ENCODE results near the gene SMIM10L2A. TPM values are rescaled to one million over a fixed set of nuclear protein-coding genes. Genes with fewer than 3 reads are reported as not detected.

The SMIM10L2A gene
- under 1 TPM; 0.56 to 0.60 TPM for total RNA-seq

- Mint-ChIP-seq H3K4me3 (peak within 1 kb of the TSS; percentile 64), H3K27me3 (peaks cover 9% of the 10 kb centered on the region), H3K9me3 (no peaks in the 10 kb centered on the region), H3K27ac (peak within 1 kb of the TSS; percentile 36), H3K4me1 (peaks cover 7% of the 10 kb centered on the region), H3K36me3 (ENCODE audit: low read depth) (no peaks in the 10 kb centered on the region)
- ChIA-PET CTCF (no interaction called here), POLR2A (no interaction called here)
- DNase-seq, result no peak
Observed at GRCh38 chrX:135421932-135422809, at the start of gene SMIM10L2A. SMIM10L2A (plus strand) TSS chrX:135421944; CDS start chrX:135422132, 188 bp downstream.

GRCh38 chrX:135373357-135373756, 48.4 kb upstream of the SMIM10L2A start:
- peaks cover 3% of the 10 kb centered on the region for H3K36me3 Mint-ChIP-seq (ENCODE audit: low read depth)
- no peaks in the 10 kb centered on the region for H3K27me3 Mint-ChIP-seq
- CTCF ChIA-PET, result interaction anchor here (0.6 kb wide), 1 partner anchor 9 kb away, joined by 4 read pairs; no protein-coding TSS in a partner anchor
- POLR2A ChIA-PET, result no interaction called here
- peaks cover 3% of the 10 kb centered on the region for H3K4me1 Mint-ChIP-seq
- peaks cover 5% of the 10 kb centered on the region for H3K9me3 Mint-ChIP-seq
- no peak overlapping the region for H3K27ac Mint-ChIP-seq
- DNase-seq, result no peak
- no peak overlapping the region for H3K4me3 Mint-ChIP-seq

GRCh38 chrX:135382260-135382659, 39.5 kb upstream of the SMIM10L2A start:
- Mint-ChIP-seq H3K4me1 (peaks cover 41% of the 10 kb centered on the region), H3K36me3 (ENCODE audit: low read depth) (peaks cover 14% of the 10 kb centered on the region), H3K27ac (peak overlapping the region; percentile 97), H3K4me3 (no peak overlapping the region), H3K27me3 (no peaks in the 10 kb centered on the region), H3K9me3 (peaks cover 13% of the 10 kb centered on the region)
- POLR2A ChIA-PET, result no interaction called here
- DNase-seq, result no peak
- CTCF ChIA-PET, result no interaction called here

GRCh38 chrX:135383249-135383648, 38.5 kb upstream of the SMIM10L2A start:
- H3K36me3 Mint-ChIP-seq (ENCODE audit: low read depth), result peaks cover 14% of the 10 kb centered on the region
- no peak overlapping the region for H3K4me3 Mint-ChIP-seq
- peak overlapping the region; percentile 97 for H3K27ac Mint-ChIP-seq
- no peaks in the 10 kb centered on the region for H3K27me3 Mint-ChIP-seq
- POLR2A ChIA-PET, result no interaction called here
- H3K4me1 Mint-ChIP-seq, result peaks cover 41% of the 10 kb centered on the region
- no peak for DNase-seq
- H3K9me3 Mint-ChIP-seq, result peaks cover 13% of the 10 kb centered on the region
- CTCF ChIA-PET, result no interaction called here

GRCh38 chrX:135384161-135384836, 37.4 kb upstream of the SMIM10L2A start:
- Mint-ChIP-seq H3K9me3 (peaks cover 13% of the 10 kb centered on the region), H3K36me3 (ENCODE audit: low read depth) (peaks cover 14% of the 10 kb centered on the region)

GRCh38 chrX:135388841-135389240, 32.9 kb upstream of the SMIM10L2A start:
- CTCF ChIA-PET, result no interaction called here
- Mint-ChIP-seq H3K27ac (no peak overlapping the region), H3K36me3 (ENCODE audit: low read depth) (peaks cover 7% of the 10 kb centered on the region), H3K9me3 (peaks cover 2% of the 10 kb centered on the region), H3K27me3 (peaks cover 3% of the 10 kb centered on the region), H3K4me1 (peaks cover 35% of the 10 kb centered on the region), H3K4me3 (no peak overlapping the region)
- POLR2A ChIA-PET, result no interaction called here
- DNase-seq, result no peak

More at GRCh38 chrX:135384161-135384836, 37.4 kb upstream of the SMIM10L2A start:
- CTCF ChIA-PET, result no interaction called here
- POLR2A ChIA-PET, result no interaction called here
- Mint-ChIP-seq H3K27ac (peak overlapping the region; percentile 97), H3K4me3 (peak overlapping the region; percentile 62), H3K27me3 (no peaks in the 10 kb centered on the region), H3K4me1 (peaks cover 47% of the 10 kb centered on the region)
- DNase-seq, result peak; percentile 68

- peaks cover 3% of the 10 kb centered on the region for H3K27me3 Mint-ChIP-seq
Observed at GRCh38 chrX:135389243-135389642, 32.5 kb upstream of the SMIM10L2A start.

GRCh38 chrX:135389717-135390116, 32.0 kb upstream of the SMIM10L2A start:
- Mint-ChIP-seq H3K4me1 (peaks cover 28% of the 10 kb centered on the region), H3K4me3 (no peak overlapping the region)
- CTCF ChIA-PET, result interaction anchor here (1.6 kb wide), 1 partner anchor 13 kb away, joined by 6 read pairs; no protein-coding TSS in a partner anchor

More at GRCh38 chrX:135389243-135389642, 32.5 kb upstream of the SMIM10L2A start:
- H3K4me3 Mint-ChIP-seq, result no peak overlapping the region
- no peak overlapping the region for H3K27ac Mint-ChIP-seq
- H3K4me1 Mint-ChIP-seq, result peaks cover 31% of the 10 kb centered on the region
- peaks cover 2% of the 10 kb centered on the region for H3K9me3 Mint-ChIP-seq
- ChIA-PET CTCF (interaction anchor here (1.6 kb wide), 1 partner anchor 14 kb away, joined by 6 read pairs; no protein-coding TSS in a partner anchor), POLR2A (no interaction called here)
- no peak for DNase-seq
- peaks cover 7% of the 10 kb centered on the region for H3K36me3 Mint-ChIP-seq (ENCODE audit: low read depth)

GRCh38 chrX:135391734-135392133, 30.0 kb upstream of the SMIM10L2A start:
- peaks cover 3% of the 10 kb centered on the region for H3K27me3 Mint-ChIP-seq
- peaks cover 19% of the 10 kb centered on the region for H3K4me1 Mint-ChIP-seq
- peaks cover 2% of the 10 kb centered on the region for H3K9me3 Mint-ChIP-seq
- DNase-seq, result no peak
- CTCF ChIA-PET, result interaction anchor here (1.0 kb wide), 1 partner anchor 41 kb away, joined by 4 read pairs; no protein-coding TSS in a partner anchor
- H3K4me3 Mint-ChIP-seq, result no peak overlapping the region
- POLR2A ChIA-PET, result no interaction called here
- H3K27ac Mint-ChIP-seq, result no peak overlapping the region
- H3K36me3 Mint-ChIP-seq (ENCODE audit: low read depth), result peaks cover 7% of the 10 kb centered on the region

More at GRCh38 chrX:135389717-135390116, 32.0 kb upstream of the SMIM10L2A start:
- H3K27me3 Mint-ChIP-seq, result peaks cover 3% of the 10 kb centered on the region
- H3K36me3 Mint-ChIP-seq (ENCODE audit: low read depth), result peaks cover 7% of the 10 kb centered on the region
- H3K9me3 Mint-ChIP-seq, result peaks cover 2% of the 10 kb centered on the region
- H3K27ac Mint-ChIP-seq, result no peak overlapping the region
- POLR2A ChIA-PET, result no interaction called here
- DNase-seq, result no peak

- Mint-ChIP-seq H3K9me3 (peaks cover 2% of the 10 kb centered on the region), H3K4me3 (no peak overlapping the region), H3K4me1 (peaks cover 19% of the 10 kb centered on the region), H3K27ac (no peak overlapping the region), H3K27me3 (peaks cover 3% of the 10 kb centered on the region), H3K36me3 (ENCODE audit: low read depth) (peaks cover 4% of the 10 kb centered on the region)
- no peak for DNase-seq
- ChIA-PET POLR2A (no interaction called here), CTCF (no interaction called here)
Observed at GRCh38 chrX:135393051-135393450, 28.7 kb upstream of the SMIM10L2A start.

- H3K27ac Mint-ChIP-seq, result no peak overlapping the region
- peaks cover under 1% of the 10 kb centered on the region for H3K27me3 Mint-ChIP-seq
- H3K9me3 Mint-ChIP-seq, result peaks cover under 1% of the 10 kb centered on the region
- ChIA-PET POLR2A (no interaction called here), CTCF (interaction anchor here (0.5 kb wide), 1 partner anchor 1545 kb away, joined by 3 read pairs; no protein-coding TSS in a partner anchor)
- H3K4me1 Mint-ChIP-seq, result peaks cover 6% of the 10 kb centered on the region
- H3K36me3 Mint-ChIP-seq (ENCODE audit: low read depth), result peaks cover 3% of the 10 kb centered on the region
- H3K4me3 Mint-ChIP-seq, result no peak overlapping the region
- no peak for DNase-seq
Observed at GRCh38 chrX:135395064-135395463, 26.7 kb upstream of the SMIM10L2A start.

- POLR2A ChIA-PET, result no interaction called here
Observed at GRCh38 chrX:135396109-135396508, 25.6 kb upstream of the SMIM10L2A start.

GRCh38 chrX:135396566-135396965, 25.2 kb upstream of the SMIM10L2A start:
- POLR2A ChIA-PET, result no interaction called here
- no peak for DNase-seq
- H3K36me3 Mint-ChIP-seq (ENCODE audit: low read depth), result peaks cover 2% of the 10 kb centered on the region
- H3K9me3 Mint-ChIP-seq, result no peaks in the 10 kb centered on the region
- peaks cover 2% of the 10 kb centered on the region for H3K4me1 Mint-ChIP-seq
- H3K27ac Mint-ChIP-seq, result no peak overlapping the region
- H3K27me3 Mint-ChIP-seq, result no peaks in the 10 kb centered on the region
- H3K4me3 Mint-ChIP-seq, result no peak overlapping the region
- CTCF ChIA-PET, result no interaction called here

More at GRCh38 chrX:135396109-135396508, 25.6 kb upstream of the SMIM10L2A start:
- peaks cover 2% of the 10 kb centered on the region for H3K4me1 Mint-ChIP-seq
- CTCF ChIA-PET, result no interaction called here
- no peaks in the 10 kb centered on the region for H3K9me3 Mint-ChIP-seq
- H3K27ac Mint-ChIP-seq, result no peak overlapping the region
- H3K4me3 Mint-ChIP-seq, result no peak overlapping the region
- no peaks in the 10 kb centered on the region for H3K27me3 Mint-ChIP-seq
- DNase-seq, result no peak
- H3K36me3 Mint-ChIP-seq (ENCODE audit: low read depth), result peaks cover 2% of the 10 kb centered on the region
